GM12875 (cell line): ENCODE results near the gene NR3C2.

Experiments
- H3K4me3 ChIP-seq: one replicate; pipeline ENCODE4 v1.5.1; 2011; ENCODE audit warnings: low read depth, low read length, control low read depth
- CTCF ChIP-seq: IDR thresholded peaks from 2 replicates; pipeline ENCODE4 v1.5.1; 2011; ENCODE audit warnings: low read depth, mild to moderate bottlenecking, control low read depth, inconsistent platforms, low read length, moderate library complexity, borderline replicate concordance; ENCODE audit not compliant: insufficient read depth

Gene NR3C2

GRCh38 chr4:148355442-148356123, 86.6 kb downstream of the NR3C2 start:
- H3K4me3 ChIP-seq = no peak overlapping the region

GRCh38 chr4:148354186-148354585, 88.0 kb downstream of the NR3C2 start:
- no peak for TF ChIP-seq CTCF
- no peak overlapping the region for H3K4me3 ChIP-seq

More at GRCh38 chr4:148355442-148356123, 86.6 kb downstream of the NR3C2 start:
- TF ChIP-seq CTCF = no peak

- H3K4me3 ChIP-seq = no peak overlapping the region
- no peak for TF ChIP-seq CTCF
Observed at GRCh38 chr4:148353571-148353970, 88.6 kb downstream of the NR3C2 start.

- TF ChIP-seq CTCF = no peak
- no peak overlapping the region for H3K4me3 ChIP-seq
Observed at GRCh38 chr4:148349153-148349552, 93.1 kb downstream of the NR3C2 start.

GRCh38 chr4:148346657-148347056, 95.6 kb downstream of the NR3C2 start:
- TF ChIP-seq CTCF = no peak
- H3K4me3 ChIP-seq = no peak overlapping the region

- H3K4me3 ChIP-seq = no peak overlapping the region
- no peak for TF ChIP-seq CTCF
Observed at GRCh38 chr4:148345509-148345908, 96.7 kb downstream of the NR3C2 start.

- no peak overlapping the region for H3K4me3 ChIP-seq
- no peak for TF ChIP-seq CTCF
Observed at GRCh38 chr4:148344941-148345340, 97.3 kb downstream of the NR3C2 start.
